ENCODE data around the gene SYTL1.
A peak's percentile ranks its signal among the peaks of the same experiment; 100 is the strongest.

Gene SYTL1

GRCh38 chr1:27331922-27332321, 9.9 kb upstream of the SYTL1 start:
- peaks cover 15% of the 10 kb centered on the region for H3K36me3 Mint-ChIP-seq
- no peaks in the 10 kb centered on the region for H3K27me3 Mint-ChIP-seq
- no peak for ATAC-seq (ENCODE audit: low read depth)
- H3K4me1 Mint-ChIP-seq: peaks cover 27% of the 10 kb centered on the region
- no peak overlapping the region for H3K27ac Mint-ChIP-seq
- no peak for DNase-seq (ENCODE audit: low spot score in 2 of 2)
- no peak overlapping the region for H3K4me3 Mint-ChIP-seq
- H3K9me3 Mint-ChIP-seq: no peaks in the 10 kb centered on the region

- Mint-ChIP-seq H3K27me3 (no peaks in the 10 kb centered on the region), H3K36me3 (peaks cover 16% of the 10 kb centered on the region), H3K4me1 (peaks cover 26% of the 10 kb centered on the region), H3K27ac (no peak overlapping the region), H3K9me3 (no peaks in the 10 kb centered on the region), H3K4me3 (no peak overlapping the region)
- ATAC-seq (ENCODE audit: low read depth) (peak; percentile 88), DNase-seq (ENCODE audit: low spot score in 2 of 2) (peak; percentile 59 to 60)
Observed at GRCh38 chr1:27332536-27333281, 9.1 kb upstream of the SYTL1 start.

GRCh38 chr1:27333717-27334279, 8.0 kb upstream of the SYTL1 start:
- Mint-ChIP-seq H3K4me3 (no peak overlapping the region), H3K27ac (no peak overlapping the region), H3K9me3 (no peaks in the 10 kb centered on the region), H3K36me3 (peaks cover 12% of the 10 kb centered on the region), H3K4me1 (peaks cover 20% of the 10 kb centered on the region), H3K27me3 (no peaks in the 10 kb centered on the region)
- no peak for DNase-seq (ENCODE audit: low spot score in 2 of 2)
- no peak for ATAC-seq (ENCODE audit: low read depth)

GRCh38 chr1:27335506-27336422, 6.1 kb upstream of the SYTL1 start:
- ATAC-seq (ENCODE audit: low read depth) (no peak), DNase-seq (ENCODE audit: low spot score in 2 of 2) (no peak)
- peaks cover 2% of the 10 kb centered on the region for H3K9me3 Mint-ChIP-seq
- H3K4me1 Mint-ChIP-seq: peaks cover 21% of the 10 kb centered on the region
- no peak overlapping the region for H3K4me3 Mint-ChIP-seq
- no peaks in the 10 kb centered on the region for H3K27me3 Mint-ChIP-seq
- H3K27ac Mint-ChIP-seq: no peak overlapping the region
- H3K36me3 Mint-ChIP-seq: peaks cover 10% of the 10 kb centered on the region

- no peak for ATAC-seq (ENCODE audit: low read depth)
- no peak overlapping the region for H3K27ac Mint-ChIP-seq
Observed at GRCh38 chr1:27336756-27337155, 5.1 kb upstream of the SYTL1 start.

GRCh38 chr1:27338751-27339150, 3.1 kb upstream of the SYTL1 start:
- Mint-ChIP-seq H3K4me1 (peaks cover 28% of the 10 kb centered on the region), H3K27me3 (no peaks in the 10 kb centered on the region), H3K27ac (peak overlapping the region; percentile 71), H3K9me3 (peaks cover 2% of the 10 kb centered on the region), H3K36me3 (peaks cover 9% of the 10 kb centered on the region), H3K4me3 (no peak overlapping the region)
- ATAC-seq (ENCODE audit: low read depth) (no peak), DNase-seq (ENCODE audit: low spot score in 2 of 2) (no peak)

More at GRCh38 chr1:27336756-27337155, 5.1 kb upstream of the SYTL1 start:
- H3K4me3 Mint-ChIP-seq: no peak overlapping the region
- H3K27me3 Mint-ChIP-seq: no peaks in the 10 kb centered on the region
- H3K36me3 Mint-ChIP-seq: peaks cover 9% of the 10 kb centered on the region
- peaks cover 27% of the 10 kb centered on the region for H3K4me1 Mint-ChIP-seq
- peaks cover 2% of the 10 kb centered on the region for H3K9me3 Mint-ChIP-seq
- DNase-seq (ENCODE audit: low spot score in 2 of 2): no peak

GRCh38 chr1:27339213-27339612, 2.6 kb upstream of the SYTL1 start:
- H3K4me1 Mint-ChIP-seq: peaks cover 28% of the 10 kb centered on the region
- peaks cover 2% of the 10 kb centered on the region for H3K9me3 Mint-ChIP-seq
- peak overlapping the region; percentile 71 for H3K27ac Mint-ChIP-seq
- no peaks in the 10 kb centered on the region for H3K27me3 Mint-ChIP-seq
- DNase-seq (ENCODE audit: low spot score in 2 of 2): no peak
- H3K4me3 Mint-ChIP-seq: peak overlapping the region; percentile 9
- H3K36me3 Mint-ChIP-seq: peaks cover 9% of the 10 kb centered on the region
- ATAC-seq (ENCODE audit: low read depth): no peak

- Mint-ChIP-seq H3K27ac (peak overlapping the region; percentile 88), H3K9me3 (peaks cover 2% of the 10 kb centered on the region), H3K4me1 (peaks cover 40% of the 10 kb centered on the region), H3K27me3 (no peaks in the 10 kb centered on the region), H3K4me3 (peak overlapping the region; percentile 94), H3K36me3 (peaks cover 8% of the 10 kb centered on the region)
- DNase-seq (ENCODE audit: low spot score in 2 of 2) (no peak), ATAC-seq (ENCODE audit: low read depth) (peak; percentile 6)
Observed at GRCh38 chr1:27342391-27342777, 562 bp downstream of the SYTL1 start.

- peak overlapping the region; percentile 94 for H3K4me3 Mint-ChIP-seq
- no peaks in the 10 kb centered on the region for H3K27me3 Mint-ChIP-seq
- peak overlapping the region; percentile 88 for H3K27ac Mint-ChIP-seq
- H3K9me3 Mint-ChIP-seq: peaks cover 2% of the 10 kb centered on the region
- peaks cover 44% of the 10 kb centered on the region for H3K4me1 Mint-ChIP-seq
- DNase-seq (ENCODE audit: low spot score in 2 of 2) (peak in 1 of 2 donors; percentile 50), ATAC-seq (ENCODE audit: low read depth) (peak; percentile 50)
- H3K36me3 Mint-ChIP-seq: peaks cover 12% of the 10 kb centered on the region
Observed at GRCh38 chr1:27342778-27343638, 1.2 kb downstream of the SYTL1 start.

- peak overlapping the region; percentile 88 for H3K27ac Mint-ChIP-seq
- H3K9me3 Mint-ChIP-seq: peaks cover 2% of the 10 kb centered on the region
- ATAC-seq (ENCODE audit: low read depth) (no peak), DNase-seq (ENCODE audit: low spot score in 2 of 2) (no peak)
- no peaks in the 10 kb centered on the region for H3K27me3 Mint-ChIP-seq
- H3K4me3 Mint-ChIP-seq: peak overlapping the region; percentile 94
- peaks cover 14% of the 10 kb centered on the region for H3K36me3 Mint-ChIP-seq
- peaks cover 45% of the 10 kb centered on the region for H3K4me1 Mint-ChIP-seq
Observed at GRCh38 chr1:27343639-27344025, 1.8 kb downstream of the SYTL1 start.

GRCh38 chr1:27345272-27345671, 3.5 kb downstream of the SYTL1 start:
- H3K4me3 Mint-ChIP-seq: no peak overlapping the region
- no peaks in the 10 kb centered on the region for H3K9me3 Mint-ChIP-seq
- no peak for DNase-seq (ENCODE audit: low spot score in 2 of 2)
- peaks cover 14% of the 10 kb centered on the region for H3K36me3 Mint-ChIP-seq
- no peaks in the 10 kb centered on the region for H3K27me3 Mint-ChIP-seq
- H3K27ac Mint-ChIP-seq: no peak overlapping the region
- no peak for ATAC-seq (ENCODE audit: low read depth)
- H3K4me1 Mint-ChIP-seq: peaks cover 38% of the 10 kb centered on the region

- Mint-ChIP-seq H3K4me3 (peak overlapping the region; percentile 51), H3K27me3 (no peaks in the 10 kb centered on the region), H3K27ac (no peak overlapping the region), H3K4me1 (peaks cover 34% of the 10 kb centered on the region), H3K9me3 (no peaks in the 10 kb centered on the region), H3K36me3 (peaks cover 15% of the 10 kb centered on the region)
- no peak for DNase-seq (ENCODE audit: low spot score in 2 of 2)
- no peak for ATAC-seq (ENCODE audit: low read depth)
Observed at GRCh38 chr1:27346357-27346756, 4.5 kb downstream of the SYTL1 start.

GRCh38 chr1:27346991-27347624, 5.3 kb downstream of the SYTL1 start:
- ATAC-seq (ENCODE audit: low read depth): no peak
- no peak overlapping the region for H3K27ac Mint-ChIP-seq
- H3K4me1 Mint-ChIP-seq: peaks cover 31% of the 10 kb centered on the region

More at GRCh38 chr1:27346991-27347624, 5.3 kb downstream of the SYTL1 start:
- no peak for DNase-seq (ENCODE audit: low spot score in 2 of 2)
- no peaks in the 10 kb centered on the region for H3K27me3 Mint-ChIP-seq
- H3K4me3 Mint-ChIP-seq: no peak overlapping the region
- H3K9me3 Mint-ChIP-seq: no peaks in the 10 kb centered on the region
- peaks cover 15% of the 10 kb centered on the region for H3K36me3 Mint-ChIP-seq
